Fibroblast of skin of right biceps (primary cell): ENCODE data around the gene PRF1.
"Not testable (repeated sequence)": the region's sequence is repeated elsewhere in the genome, so short reads cannot be mapped to it uniquely, and the experiment has no call there.

ENCODE experiments used
- DNase-seq: peaks from one replicate; pipeline ENCODE4 v3.0.0-alpha.2; 2013

PRF1 gene

DNA sequence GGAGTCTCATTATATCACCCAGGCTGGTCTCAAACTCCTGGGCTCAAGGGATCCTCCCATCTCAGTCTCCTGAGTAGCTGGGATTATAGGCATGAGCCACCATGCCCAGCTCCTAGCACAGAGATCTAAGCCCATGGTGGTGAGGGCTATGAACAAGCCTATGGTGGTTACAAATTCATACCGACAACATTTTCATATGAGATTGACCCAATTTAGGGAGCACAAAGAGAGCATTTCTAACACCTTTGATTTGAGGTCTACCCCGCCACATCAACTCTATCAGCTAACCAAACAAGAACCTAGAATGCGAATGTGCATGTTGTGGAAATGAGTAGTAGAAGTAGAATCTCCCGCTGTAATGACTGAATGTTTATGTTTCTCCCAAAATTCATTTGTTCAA, 14.2 kb upstream of the PRF1 start:
- DNase-seq = no peak

DNA sequence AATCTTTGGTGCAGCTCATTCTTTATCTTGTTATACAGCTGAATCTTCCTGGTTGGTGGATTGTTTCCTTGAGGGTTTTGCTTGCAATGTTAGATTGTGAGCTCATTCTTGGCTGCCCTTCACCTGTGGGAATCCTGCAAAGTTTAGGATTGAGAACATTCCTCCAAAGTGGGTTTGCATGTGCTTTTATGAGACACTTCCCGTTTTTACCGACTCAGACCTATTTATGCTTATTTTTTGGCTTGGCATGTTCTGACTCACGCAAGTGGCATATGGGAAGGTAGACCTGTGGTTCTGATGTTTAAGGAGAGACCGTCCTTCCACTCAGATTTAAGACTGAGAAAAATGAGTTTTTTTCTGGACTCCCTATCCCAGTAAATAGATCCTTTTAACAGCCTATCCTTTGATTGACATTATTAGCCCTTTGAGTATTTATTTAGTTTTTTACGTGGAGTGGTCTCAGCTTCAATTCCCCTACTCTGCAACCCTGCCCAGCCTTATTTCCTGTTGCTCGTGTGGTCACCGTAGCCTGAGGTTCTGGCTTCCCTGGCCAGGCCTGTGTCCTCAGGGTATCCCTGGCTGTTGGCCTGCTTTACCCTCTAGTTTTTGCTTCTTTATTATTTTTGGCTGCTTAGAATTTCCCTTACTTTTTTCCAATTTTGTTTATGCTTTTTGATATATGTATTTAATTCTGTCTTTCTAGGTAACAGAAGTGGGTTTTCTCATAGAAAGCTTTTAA, 13.4 kb upstream of the PRF1 start:
- peak; percentile 25 for DNase-seq

DNA sequence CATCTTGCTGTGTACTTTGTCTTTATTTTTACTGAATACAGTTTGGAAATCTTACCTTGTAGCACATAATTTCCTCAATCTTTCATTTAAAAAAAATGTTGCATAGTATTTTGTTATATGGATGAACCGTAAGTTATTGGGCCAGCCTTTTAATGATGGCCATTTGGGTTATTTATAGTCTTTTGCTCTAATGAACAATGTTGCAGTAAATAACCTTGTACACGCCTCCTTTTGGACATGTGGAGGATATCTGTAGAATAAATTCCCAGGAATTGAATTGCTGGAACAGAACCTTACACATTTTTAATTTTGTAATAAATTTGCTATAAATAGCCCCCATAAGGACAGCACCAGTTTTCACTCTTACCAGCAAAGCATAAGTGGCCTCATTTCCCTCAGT, 12.7 kb upstream of the PRF1 start:
- no peak for DNase-seq

DNA sequence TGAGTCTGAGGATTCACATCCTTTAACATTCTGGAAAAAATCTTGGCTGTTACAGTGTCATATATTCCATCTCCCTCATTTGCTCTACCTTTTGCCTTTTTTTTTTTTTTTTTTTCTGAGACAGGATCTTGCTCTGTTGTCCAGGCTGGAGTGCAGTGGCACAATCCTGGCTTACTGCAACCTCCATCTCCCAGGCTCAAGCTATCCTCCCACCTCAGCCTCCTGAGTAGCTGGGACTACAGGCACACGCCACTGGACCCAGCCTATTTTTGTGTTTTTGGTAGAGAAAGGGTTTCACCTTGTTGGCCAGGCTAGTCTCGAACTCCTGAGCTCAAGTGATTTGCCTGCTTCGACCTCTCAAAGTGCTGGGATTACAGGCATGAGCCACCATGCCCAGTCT, 11.8 kb upstream of the PRF1 start:
- not testable (repeated sequence) for DNase-seq

DNA sequence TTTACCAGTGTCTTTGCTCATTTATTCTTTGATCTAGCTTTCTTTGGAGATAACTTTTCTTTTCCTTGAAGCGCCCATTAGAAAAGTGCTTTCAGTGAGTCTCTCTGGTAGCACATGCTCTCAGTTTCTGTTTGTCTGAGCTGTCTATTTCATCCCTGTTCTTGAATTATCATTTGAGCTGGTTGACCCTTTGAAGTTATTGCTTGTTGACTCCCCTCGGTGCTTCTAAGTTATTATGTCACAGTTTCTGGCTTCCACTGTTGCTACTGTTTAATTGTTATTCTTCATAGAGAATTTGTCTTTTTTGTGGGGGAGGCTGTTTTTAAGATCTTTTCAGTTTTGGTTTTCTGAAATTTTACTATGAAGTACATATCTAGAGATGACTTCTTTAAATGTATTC, 11.4 kb upstream of the PRF1 start:
- no peak for DNase-seq

DNA sequence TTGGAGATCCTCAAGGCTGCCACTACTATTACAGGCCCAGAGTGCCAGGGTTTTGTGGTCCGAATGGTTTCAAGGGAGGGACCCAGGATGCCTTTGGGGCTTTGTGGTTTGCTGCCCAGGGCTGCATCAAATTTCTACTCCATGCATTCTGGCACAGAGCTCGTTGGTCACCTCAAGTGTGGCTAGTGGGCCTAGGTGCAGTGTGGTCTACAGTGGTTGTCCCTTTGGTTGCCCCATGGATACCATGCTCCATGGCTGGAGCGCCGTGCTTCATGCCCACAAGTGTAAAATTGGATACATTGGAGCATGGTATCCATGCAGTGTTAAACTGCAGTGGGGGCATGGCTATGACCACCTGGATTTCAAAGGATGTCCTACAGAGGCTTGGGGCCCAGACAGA, 5.4 kb upstream of the PRF1 start:
- no peak for DNase-seq

DNA sequence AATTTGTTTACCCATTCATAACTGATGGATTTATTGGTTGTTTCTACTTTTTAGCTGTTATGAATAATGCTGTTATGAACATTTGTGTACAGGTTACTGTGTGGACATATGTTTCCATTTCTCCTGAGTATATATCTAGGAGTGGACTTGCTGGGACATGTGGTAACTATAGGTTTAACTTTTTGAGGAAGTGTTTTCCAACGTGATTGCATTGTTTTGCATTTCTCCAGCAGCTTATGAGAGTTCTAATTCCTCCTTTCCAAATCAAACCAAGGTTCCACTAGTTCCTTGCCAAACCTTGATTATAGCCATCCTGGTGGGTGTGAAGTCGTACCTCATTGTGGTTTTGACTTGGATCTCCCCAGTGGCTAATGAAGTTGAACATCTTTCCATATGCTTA, 2.6 kb upstream of the PRF1 start:
- no peak for DNase-seq

DNA sequence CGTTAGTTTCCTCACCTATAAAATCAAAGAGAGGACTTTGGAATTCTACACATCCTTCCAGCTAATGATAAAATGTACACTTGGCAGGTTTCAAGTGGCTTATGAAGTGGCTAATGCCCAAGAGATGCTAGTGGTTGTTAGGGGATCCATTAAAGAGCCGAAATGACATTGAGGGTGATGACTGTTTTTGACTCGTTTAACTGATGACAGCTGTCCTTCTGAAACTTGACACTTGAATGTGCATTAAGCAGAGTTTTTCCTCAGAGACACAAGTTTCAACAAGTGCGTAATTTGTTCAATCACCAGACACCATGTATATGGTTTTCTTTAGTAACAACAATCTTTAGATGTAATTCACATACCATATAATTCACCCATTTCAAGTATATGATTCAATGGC, 1.6 kb upstream of the PRF1 start:
- DNase-seq = peak; percentile 25

DNA sequence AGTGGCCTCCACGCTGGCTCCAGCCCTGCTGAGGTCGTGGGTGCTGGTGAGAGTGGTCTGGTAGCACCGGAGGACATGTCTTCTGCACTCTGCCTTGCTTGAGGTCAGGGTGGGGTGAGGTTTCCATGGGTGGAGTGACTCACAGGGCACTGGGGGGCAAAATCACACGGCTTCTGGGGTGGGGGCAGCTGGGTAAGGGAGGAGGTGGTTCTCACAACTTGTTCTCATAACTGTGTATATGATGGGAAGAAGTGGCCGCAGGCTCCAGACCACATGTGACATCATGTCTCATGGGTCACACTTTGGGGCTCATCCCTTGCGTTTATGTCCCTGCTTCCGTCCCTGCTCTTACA, 884 bp upstream of the PRF1 start:
- DNase-seq = no peak

DNA sequence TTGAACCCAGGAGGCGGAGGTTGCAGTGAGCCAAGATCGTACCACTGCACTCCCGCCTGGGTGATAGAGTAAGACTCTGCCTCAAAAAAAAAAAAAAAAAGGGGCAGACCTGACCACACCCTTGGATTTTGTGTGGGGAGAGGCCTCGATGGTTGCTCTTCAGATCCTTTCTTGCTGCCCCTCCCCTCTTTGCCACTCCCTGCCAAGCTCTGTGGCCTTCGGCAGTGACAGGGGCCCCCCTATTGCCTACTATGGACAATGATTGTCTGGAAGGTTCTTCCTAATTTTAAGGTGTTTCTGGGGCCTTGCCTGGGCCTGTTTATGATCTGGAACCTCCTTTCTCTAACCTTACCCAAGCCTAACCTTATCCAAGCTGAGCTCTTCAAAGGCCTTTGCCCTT, 795 bp downstream of the PRF1 start:
- no peak for DNase-seq

DNA sequence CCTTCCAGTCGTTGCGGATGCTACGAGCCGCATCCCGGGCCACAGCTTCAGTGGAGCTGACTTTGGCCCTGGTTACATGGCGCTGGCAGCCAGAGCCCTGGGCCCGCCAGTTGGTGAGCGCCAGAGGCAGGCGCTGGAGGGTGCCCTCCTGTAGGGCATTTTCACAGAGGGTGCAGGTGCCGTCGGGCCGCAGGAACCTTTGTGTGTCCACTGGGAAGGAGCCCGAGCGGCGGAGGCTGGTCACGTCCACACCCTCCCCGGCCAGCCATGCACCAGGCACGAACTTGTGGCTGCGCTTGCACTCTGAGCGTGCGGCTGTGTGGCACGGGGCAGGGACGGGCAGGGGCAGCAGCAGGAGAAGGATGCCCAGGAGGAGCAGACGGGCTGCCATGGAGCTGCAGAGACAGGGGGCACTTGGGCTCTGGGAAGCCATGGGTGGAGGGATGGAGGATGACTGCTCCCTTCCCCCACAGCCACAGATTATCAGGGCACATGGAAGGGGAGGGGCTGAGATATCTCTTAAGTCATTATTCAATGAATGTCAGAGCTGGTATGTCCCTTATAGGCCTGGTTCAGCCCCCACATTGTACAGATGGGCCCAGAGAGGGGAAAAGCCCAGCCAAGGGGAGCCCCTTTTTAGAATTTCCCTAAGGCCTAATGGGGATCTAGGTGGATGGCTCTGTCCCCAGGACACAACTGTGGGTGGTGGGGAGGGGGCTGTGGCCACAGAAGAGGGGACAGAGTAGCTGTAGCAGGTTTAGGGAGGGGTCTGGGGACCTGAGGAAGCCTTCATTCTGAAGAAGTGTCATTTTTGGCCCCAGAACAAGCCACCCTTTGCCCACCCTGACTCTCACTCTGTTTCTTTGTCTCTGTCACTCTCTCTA, 1.8 kb downstream of the PRF1 start:
- no peak for DNase-seq

DNA sequence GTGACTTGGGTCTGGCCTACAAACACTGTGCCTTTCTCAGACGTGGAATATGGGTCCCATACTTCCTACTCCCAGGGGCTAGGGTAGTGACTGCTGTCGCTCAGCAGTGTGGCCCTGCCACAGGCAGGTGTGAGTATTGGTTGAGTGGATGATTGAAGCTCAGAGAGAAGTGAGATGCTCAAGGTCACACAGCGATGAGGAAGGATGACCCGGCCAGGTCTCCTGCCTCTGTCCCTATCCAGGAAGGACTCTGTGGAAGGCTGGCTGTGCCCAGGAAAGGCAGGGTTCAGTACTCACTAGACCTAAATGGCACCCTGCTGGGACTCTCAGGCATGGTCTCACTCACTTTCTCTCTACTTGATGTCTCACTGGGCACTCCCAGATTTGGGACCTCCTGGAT, 2.8 kb downstream of the PRF1 start:
- no peak for DNase-seq

DNA sequence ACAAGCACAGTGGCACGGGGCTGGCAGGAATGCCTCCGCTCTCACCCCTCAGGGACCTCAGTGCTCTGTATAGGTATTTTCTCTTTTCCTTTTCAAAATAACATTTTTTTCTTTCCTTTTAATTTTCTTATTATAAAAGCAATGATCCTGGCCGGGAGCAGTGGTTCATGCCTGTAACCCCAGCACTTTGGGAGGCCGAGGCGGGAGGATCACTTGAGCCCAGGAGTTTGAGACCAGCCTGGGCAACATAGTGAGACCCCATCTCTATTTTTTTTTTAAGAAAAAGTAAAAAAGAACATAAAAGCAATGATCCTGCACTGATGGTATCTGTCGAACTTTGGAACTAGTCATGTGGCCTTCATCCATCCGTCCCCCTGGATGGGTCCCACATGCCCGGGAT, 3.2 kb downstream of the PRF1 start:
- DNase-seq = no peak

DNA sequence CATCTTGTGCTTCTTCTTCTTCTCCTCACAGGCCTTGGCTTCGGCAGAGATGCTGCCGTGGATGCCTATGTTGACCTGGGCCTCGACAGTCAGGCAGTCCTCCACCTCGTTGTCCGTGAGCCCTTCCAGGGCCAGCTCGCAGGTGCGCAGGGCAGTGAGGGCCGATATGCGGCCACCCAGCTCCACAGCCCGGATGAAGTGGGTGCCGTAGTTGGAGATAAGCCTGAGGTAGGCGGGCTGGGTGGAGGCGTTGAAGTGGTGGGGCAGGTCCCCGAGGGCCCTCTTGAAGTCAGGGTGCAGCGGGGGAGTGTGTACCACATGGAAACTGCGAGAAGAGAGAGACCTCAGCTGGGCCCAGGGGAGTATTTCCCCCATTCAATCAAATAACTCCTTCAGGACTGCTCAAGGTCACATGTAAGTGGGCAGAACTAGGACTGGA, 3.7 kb downstream of the PRF1 start:
- no peak for DNase-seq

DNA sequence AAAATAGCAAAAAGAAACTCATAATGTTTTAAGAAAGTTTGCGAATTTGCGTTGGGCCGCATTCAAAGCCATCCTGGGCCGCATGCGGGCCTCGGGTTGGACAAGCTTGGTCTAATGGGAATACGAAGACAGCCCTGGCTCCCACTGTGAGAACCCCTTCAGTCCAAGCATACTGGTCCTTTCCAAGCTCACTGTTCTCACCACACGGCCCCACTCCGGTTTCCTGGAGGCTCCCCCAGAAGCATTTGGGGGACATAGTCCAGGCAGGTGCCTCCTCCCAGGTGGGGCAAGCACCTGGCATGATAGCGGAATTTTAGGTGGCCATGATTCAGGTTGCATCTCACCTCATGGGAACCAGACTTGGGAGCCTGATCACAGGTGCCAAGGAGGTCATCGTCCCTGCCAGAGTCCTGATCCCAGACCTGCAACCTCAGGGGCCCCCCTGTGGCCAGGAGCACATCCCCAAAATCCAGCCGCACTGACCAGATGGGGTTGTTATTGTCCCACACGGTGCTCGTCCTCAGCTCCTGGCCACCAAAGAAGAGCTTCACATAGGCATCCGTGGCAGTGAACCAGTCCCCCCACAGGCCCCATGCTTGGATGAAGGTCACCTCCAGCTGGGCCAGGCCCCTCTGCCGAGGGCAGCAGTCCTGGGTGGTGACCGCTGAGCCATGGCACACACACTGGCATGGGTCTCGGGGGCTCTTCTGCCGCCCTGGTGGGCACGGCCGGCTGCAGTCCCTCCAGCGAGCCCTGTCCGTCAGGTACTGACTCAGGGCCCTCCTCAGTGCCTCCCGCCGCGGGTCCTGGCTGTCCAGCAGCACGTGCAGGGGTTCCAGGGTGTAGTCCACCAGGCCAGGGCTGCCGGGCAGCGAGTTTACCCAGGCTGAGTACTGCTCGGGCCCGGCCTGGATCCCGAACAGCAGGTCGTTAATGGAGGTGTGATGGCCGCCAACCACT, 4.4 kb downstream of the PRF1 start:
- no peak for DNase-seq

DNA sequence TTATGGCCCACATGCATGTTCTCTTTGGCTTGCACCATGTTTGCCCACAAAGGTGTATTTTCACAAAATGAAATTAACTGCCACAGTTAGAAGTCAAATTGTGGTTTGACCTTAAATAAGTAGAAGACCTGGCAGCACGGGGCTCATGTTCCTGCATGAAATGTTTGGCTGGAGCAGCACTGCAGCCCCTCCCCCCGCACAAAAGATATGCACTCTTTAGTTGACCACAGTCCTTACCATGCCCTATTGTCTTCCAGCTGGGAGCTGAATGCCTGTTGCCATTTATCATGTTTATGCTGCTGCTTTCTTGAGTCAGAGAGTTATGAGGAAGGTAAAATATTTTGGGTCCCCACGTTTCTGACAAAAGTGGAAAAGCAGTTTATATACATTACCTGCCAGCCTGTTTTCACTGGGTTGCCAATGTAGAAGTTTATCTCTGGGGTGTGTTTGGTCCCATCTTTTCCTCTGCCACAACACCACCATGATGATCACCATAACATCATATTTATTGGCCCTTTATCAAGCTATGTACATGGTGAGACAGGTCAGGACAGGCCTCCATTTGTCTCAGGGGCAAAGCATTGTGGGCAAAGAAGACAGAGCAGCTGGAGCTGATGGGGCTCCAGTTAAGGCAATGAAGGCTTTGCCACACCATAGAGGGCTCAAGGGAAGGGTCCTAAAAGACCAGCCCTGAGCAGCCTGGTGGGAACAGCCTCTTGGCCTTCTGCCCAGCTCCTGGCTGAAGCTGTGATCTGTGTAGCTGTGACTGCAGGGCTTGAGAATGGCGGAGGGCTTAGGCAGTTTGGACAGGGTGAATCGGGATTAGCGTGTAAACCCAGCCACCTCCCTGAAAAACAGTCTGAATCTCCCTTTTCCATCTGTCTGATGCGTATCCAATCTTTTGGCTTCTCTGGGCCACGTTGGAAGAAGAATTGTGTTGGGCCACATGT, 5.4 kb downstream of the PRF1 start:
- DNase-seq = no peak

DNA sequence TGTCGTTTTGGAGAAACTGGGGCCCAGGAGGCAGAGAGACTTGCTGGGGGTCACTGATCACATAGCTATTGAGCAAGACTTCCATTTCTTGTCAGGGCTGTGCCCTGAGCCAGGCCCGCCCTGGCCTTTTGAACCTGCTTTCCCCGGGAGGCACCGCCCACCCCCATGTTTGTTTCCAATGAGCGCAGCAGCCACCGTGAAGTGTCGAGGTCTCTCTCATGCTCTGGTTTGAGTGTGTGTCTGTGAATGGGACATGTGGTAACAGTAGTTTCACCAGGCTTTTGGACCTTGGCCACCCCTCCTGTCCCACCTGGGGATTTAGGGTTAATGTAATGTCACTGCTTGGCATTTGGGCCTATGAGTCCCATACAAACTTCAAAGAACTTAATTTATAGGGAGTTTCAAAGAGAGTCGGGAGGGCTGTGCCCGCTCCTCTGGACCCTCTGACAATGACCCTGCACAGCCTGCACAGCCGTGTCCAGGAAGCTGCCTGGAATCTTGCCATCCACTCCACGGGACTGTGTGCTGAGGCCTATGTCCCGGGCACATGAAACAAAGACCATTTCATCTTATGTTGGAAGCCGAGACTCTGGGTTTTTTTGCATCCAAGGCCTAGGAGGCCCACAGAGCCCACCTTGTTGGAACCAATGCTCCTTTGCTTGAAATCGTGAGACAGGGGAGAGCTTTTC, 6.3 kb downstream of the PRF1 start:
- no peak for DNase-seq

DNA sequence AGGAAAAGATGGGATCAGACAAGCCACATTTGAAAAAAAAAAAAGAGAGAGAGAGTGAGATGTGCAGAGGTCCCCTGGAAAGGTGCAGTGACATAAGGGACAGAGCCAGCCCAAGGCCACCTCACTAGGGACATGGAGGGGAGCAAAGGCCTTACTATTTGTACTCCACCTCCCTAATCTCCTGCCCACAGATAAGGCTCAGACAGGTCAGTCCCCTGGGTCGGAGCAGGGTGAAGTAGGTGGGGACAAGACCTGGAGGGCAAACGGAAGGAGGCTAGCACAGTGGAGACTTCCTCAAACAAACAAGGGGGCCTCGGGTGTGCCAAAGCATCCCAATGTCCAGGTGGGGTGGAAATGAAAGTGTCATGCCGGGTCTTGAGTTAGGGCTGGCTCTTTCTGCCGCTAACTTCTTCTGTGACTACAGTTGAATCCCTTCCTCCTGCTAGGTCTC, 7.0 kb downstream of the PRF1 start:
- DNase-seq = no peak

DNA sequence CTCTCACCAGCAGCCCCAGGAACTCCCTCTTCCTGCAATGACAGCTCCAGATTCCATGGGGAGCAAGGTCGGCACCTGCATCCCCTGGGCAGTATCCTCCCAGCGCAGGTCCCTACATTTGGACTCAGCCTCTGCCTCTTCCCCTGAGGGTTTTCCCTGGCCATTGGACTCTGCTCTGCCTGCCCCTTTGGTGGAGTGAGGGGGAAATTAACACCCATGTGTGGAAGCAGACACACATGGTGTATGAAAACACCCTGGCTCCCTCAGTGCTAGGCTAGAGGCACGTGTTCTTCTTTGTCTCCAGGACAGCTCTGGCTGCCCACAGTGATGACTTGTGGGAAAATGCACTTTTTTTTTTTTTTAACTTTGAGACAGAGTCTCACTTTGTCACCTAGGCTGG, 8.4 kb downstream of the PRF1 start:
- no peak for DNase-seq

DNA sequence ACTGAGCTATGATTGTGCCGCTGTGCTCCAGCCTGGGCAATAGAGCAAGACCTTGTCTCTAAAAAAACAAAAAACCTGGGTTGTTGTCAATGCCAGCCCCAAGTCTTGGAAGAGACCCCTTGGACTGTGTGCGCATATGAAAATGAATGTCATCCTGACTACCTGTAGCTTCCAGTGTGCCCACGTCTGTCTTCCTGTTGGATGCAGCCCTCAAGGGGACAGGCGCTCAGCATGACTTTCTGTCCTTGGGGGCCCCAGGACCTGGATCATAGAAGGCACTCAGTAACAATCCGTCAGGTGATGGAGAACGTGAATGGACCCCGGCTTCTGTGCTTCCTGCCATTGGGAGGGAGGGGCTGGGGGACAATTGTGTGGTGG, 9.0 kb downstream of the PRF1 start:
- DNase-seq = no peak

DNA sequence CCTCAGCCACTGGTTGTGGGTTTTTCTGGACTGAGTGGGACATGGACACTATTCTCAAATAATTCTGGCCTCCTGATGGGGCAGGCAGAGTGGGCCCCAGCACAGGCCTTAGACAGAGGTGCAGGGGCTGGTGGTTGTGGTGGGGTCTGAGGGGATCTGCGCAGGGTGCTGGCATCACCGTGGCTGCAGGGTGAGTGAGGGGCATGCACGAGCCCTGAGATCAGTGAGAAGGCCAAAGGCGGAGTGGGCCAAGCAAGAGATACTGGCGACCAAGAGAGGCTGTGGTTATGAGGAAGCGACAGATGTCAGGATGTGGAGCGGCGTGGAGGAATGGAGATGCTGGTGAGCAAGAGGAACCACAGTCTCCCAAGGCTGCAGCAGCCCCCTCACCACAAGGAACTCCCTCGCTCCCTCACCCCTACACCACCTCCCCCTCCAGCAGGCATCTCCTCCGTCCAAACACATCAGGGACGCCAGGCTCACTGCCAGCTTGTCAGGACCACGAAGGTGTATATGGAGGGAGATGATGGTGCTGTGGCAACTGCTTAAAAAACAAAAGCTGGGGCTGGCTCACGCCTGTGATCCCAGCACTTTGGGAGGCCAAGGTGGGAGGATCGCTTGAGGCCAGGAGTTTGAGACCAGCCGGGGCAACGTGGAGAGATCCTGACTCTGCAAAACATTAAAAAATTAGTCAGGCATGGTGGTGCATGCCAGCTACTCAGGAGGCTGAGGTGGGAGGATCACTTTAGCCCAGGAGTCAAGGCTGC, 9.6 kb downstream of the PRF1 start:
- no peak for DNase-seq
